ENCODE data around the gene VSIG8.
A peak's percentile ranks its signal among the peaks of the same experiment; 100 is the strongest.
"Not testable (repeated sequence)": the region's sequence is repeated elsewhere in the genome, so short reads cannot be mapped to it uniquely, and the experiment has no call there.

Gene VSIG8, protein sequence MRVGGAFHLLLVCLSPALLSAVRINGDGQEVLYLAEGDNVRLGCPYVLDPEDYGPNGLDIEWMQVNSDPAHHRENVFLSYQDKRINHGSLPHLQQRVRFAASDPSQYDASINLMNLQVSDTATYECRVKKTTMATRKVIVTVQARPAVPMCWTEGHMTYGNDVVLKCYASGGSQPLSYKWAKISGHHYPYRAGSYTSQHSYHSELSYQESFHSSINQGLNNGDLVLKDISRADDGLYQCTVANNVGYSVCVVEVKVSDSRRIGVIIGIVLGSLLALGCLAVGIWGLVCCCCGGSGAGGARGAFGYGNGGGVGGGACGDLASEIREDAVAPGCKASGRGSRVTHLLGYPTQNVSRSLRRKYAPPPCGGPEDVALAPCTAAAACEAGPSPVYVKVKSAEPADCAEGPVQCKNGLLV

DNA sequence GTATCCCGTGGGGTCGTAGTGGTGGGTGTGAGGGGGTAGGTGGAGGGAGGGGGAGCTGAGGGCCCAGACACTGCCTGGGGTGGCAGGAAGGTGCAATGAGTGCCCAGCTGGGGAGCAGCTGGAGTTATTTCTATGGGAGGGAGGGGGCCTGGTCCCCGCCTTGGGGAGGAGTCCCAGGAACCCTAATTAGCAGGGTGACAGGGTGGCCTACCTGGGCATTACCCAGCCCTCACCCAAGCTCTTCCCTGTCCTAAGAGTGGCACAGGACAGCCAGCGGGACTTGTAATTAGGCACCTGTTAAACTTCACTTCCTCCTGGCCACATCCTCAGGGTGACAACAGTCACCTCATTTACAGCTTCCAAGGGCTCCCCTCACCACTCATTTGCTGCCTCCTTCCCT, at the start of gene VSIG8:
Gene VSIG8 (minus strand): TSS at position 101 of the 400 bp plus-strand sequence. CDS start 136 bp downstream, outside the sequence.
- no peak for DNase-seq

DNA sequence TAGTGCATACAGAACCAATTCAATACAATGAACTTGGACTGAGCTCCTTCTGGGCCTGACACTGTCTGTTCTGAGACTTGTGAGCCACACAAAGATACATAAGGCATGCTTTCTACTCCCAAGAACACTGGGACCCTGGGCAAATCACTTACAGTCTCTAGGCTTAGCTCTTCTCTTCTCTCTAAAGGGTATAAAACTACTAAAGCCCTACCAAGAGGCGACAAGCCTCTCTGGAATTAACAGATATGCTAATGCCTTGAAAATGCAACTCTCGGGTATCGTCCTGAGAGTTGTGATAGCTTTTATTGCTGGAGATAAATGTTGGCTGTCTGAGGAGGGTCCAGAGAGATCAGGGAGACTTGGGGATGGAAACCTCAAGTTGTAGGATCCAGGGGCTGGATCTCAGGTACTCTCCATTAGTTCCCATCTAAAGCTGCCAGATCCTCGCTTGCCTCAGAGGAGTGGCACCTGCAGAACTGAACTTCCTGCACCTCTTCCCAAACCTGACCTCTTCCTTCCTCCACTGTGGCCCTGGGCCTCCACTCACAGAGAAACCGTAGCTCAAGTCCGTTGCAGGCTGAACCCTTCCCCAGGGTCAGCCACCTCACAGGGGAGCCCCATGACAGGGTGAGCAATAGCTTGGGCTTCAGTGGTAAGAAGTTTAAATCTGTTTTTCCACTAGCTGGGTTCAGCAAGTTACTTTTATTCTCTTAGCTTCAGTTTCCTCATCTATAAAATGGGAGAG, 49.0 kb upstream of the VSIG8 start:
- no peak for DNase-seq

DNA sequence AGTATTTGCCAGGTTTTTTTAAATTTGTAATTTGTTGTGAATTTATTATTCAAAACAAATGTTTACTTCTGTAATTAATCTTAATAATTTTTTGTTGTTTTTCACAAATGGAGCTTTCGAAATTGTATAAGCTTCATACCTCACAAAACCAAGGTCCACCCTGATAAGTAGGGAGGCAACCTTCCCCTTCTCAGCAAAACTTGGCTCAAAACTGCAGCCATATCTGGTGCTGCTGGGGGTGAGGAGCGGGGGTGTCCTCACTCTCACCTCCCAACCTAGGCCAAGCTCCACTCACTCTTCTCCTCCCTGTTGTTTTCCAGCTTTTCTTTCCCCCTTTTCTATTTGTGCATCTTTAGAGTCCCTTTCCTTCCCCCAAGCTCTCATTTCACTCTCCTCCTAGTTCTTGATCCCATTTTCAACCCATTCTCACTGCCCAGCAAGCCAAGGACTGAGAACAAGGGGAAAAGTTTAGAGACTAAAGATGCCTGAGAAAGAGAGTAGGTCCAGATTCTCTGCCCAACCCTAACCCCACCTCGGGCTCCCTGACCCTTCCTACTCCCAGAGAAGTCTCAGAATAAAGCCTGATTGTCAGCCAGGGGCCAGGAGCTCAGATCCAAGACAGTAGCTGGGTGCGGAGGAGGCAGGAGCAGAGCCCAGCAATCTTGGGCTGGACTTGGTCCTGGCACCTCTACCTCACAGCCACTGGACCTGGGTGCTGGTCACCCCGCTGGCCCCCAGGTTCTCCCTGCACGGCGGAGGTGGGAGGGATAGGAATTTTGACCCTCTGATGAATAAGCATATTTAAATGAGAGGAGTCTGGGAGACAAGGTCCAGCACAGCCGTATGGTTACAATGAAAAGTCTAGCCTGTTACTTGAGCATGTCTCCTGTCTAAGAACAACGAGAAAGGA, 45.8 kb upstream of the VSIG8 start:
- no peak for DNase-seq

DNA sequence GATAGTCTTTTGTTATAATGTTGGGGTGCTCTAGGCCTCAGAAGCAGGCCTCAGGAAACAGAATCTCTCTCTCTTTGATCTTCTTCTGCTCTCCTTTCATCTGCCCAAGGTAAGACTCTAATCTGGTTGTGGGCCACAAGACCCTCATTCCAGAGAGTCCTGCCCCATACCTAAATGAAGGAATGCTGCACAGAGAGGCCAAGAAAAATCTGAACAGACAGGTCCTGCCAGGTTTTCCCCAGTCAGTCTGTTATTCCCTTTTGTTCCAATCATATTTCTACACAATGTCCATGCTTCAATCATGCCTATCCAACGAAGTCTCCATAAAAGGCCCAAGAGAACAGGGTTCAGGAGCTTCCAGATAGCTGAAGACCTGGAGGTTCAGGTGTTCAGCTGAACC, 44.5 kb upstream of the VSIG8 start:
- DNase-seq: no peak

DNA sequence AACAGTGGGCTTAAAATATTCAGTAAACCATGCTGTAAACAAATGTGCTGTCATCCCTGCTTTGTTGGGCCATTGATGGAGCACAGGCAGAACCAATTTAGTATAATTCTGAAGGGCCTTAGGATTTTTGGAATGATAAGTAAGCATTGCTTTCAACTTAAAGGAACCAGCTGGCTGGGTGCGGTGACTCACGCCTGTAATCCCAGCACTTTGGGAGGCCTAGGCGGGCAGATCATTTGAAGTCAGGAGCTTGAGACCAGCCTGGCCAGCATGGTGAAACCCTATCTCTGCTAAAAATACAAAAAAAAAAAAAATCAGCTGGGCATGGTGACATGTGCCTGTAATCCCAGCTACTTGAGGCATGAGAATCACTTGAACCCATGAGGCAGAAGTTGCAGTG, 41.6 kb upstream of the VSIG8 start:
- not testable (repeated sequence) for DNase-seq

DNA sequence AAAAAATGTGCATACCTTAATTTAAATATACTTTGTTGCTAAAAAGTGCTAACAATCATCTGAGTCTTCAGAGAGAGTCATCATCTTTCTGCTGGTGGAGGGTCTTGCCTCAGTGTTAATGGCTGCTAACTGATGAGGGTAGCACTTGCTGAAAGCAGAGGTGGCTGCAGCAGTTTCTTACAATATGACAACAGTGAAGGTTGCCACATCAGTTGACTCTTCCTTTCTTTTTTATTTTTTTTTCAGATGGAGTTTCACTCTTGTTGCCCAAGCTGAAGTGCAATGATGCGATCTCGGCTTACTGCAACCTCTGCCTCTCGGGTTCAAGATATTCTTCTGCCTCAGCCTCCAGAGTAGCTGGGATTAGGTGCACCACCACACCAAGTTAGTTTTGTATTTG, 40.1 kb upstream of the VSIG8 start:
- DNase-seq: no peak

DNA sequence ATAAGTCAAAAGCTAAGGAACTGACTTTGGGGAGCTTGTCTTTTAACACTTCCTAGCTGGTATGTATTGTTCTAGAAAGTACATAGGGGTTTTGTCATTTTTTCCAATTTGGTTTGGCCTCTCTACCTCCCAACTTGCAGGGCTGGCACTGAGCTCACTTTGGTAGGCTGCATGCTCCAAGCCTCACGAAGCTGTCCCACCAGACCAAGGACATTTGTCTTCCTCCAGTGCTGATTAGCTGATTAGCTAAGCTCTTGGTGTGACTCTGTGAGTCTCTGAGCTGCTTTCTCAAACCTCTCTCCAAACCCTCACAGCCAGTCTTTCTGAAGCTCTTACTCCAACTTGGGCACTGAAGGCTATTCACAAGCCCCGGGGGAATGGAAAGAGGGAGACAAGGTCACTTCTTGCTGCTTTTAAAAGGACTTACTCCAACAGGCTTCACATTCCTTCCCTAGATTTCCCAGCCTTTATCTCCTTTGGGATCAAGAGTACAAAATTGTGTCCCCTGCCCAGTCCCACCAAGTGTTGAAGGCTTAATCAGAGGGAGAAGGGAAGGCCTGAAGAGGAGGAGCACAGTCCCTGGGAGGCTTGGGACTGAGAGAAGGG, 38.4 kb upstream of the VSIG8 start:
- no peak for DNase-seq

DNA sequence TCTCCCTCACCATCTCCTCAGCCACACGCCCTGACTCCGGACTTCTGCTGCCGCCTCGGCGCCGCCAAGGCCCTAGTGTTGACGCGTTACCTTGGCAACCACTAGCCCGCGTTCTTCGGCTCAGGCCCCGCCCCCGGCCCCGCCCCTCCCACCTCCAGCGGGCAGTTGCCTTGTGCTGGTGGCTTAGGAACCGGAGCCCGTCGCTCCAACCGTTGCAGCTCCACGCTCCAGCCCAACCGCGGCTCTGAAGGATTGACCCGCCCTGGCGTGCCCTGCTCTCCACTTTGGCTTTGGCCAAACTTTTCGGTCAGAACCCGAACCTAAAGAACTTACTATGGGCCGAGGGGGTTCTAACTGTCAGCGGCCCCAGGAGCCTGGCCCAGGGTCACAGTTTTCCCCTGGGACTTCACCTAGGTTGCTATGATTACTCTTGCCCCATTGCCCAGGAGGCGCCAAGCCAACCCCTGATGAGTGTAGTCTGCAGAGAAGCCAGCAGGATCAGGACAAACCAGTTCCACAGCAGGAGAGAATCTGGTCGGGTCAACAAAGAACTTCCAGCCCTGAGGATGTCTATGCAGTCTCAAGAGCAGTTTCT, 37.7 kb upstream of the VSIG8 start, which contains the start of gene CFAP45:
Gene CFAP45 (minus strand): TSS at position 80 of the 595 bp plus-strand sequence. CDS start 67 bp downstream, at position 13.
- peak; percentile 90 for DNase-seq

DNA sequence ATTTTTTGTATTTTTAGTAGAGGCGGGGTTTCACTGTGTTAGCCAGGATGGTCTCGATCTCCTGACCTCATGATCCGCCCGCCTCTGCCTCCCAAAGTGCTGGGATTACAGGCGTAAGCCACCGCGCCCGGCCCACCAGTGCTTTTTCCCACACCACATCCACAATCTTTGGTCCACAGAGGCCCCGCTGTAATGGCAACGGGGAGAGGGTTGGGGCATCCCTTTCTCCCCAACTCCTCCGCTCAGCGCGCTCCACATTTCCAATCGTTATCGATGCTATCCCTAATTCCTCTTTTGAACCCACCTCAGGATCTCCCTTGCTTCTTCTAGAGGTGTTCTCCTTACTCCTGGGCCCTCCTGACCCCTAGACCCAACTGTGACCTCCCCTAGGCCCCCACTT, 37.2 kb upstream of the VSIG8 start:
- DNase-seq: not testable (repeated sequence)

DNA sequence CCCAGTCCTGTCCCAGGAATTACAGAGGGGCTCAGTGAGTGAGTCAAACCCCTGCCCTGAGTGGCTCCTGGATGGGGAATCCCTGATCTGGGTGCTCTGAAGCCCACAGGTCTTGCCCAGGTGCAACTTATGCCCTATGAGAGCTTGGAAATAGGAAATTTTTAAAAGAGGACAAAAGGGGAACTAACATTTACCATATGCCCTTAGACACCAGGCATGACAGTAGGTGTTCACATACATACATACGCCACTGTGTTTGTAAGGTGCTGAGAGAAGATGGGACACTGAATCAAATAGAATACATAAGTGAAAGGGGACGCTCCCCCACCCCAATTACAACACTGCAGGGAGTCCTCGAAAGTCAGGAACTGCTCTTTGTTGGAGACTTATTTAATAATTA, 36.1 kb upstream of the VSIG8 start:
- no peak for DNase-seq

DNA sequence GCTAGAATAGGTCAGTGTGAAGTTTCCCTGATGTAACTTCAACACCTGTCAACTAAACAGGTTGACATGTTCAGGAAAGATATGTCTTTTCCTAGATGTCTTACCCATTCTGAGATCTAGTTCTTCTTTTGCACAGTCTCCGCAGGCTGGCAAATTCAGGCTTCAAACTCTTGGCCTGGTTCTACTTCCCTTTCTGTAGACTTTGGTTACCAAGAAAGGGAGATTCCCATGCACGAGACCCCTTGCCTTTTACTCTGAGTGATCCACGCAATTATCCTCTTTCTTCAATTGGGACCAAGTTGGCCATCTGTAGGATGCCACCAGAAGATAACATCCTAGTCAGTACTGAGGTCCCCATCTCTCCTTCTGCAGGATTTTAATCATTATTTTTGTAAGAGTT, 35.5 kb upstream of the VSIG8 start:
- DNase-seq: no peak

DNA sequence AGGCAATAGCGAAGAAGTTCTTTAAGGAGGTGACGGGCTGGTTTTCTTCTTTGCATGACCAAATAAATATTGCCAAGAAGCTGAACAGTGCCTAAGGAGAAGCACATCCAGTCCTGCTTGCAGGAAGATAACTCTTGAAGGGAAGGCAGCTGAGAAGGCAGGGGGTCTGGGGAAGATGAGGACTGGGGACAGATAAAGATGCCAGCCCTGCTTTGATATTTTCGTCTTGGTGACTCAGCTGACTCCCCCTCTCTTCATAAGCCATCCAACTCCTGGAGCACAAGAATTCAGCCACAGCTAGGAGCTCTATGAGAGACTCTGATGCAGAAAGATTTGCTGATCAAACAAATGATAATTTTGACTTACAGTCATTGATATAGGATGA, 34.1 kb upstream of the VSIG8 start:
- DNase-seq: no peak

DNA sequence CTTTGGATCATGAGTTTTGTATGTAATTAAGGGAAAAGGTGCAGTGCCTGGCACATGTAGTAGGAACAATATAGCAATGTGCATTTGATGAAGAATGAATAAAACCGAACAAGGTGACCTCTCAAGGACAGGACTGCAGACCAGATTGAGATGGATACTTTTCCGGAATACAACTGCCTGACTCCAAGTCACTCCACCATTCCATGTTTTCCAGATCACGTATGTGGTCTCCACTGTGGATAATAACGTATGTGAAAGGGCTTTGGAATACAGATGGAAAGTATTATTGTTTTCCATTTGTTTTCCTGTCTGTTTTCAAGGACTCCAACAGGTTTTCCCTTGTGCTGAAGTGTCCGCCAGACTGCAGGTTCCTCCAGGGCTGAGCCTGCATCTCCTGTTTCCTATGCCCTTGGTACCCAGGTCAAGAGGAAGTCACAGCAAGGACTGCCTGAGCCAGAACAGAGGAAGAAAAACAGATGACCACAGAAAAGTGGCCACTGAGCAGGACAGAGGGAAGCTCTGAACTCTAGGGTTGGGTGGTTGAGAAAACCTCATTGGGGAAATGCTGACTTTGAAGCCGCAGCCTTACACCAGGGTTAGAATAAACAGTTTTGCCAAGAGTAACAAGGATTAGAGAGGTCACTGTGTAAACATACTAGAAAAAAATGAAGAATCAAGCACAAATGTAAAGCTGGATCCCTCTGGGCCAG, 33.5 kb upstream of the VSIG8 start:
- no peak for DNase-seq

DNA sequence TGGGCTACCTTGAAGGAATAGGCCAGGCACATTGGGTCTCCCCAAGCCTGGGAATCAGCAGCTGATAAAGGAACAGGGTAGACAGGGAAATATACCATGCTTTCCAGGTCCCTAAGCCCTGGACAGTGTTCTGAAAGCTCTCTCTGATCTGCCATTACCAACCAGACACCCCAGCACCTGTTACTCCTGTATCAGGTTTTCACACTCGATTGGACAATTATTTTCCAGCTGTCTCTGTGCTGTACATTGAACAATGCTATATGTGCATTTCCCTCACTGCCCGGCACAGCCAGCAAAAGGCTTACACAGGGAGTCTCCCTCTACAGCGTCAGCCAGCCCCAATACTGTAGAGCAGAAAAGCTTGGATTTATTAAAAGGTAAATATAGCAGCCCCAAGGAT, 32.8 kb upstream of the VSIG8 start:
- no peak for DNase-seq

DNA sequence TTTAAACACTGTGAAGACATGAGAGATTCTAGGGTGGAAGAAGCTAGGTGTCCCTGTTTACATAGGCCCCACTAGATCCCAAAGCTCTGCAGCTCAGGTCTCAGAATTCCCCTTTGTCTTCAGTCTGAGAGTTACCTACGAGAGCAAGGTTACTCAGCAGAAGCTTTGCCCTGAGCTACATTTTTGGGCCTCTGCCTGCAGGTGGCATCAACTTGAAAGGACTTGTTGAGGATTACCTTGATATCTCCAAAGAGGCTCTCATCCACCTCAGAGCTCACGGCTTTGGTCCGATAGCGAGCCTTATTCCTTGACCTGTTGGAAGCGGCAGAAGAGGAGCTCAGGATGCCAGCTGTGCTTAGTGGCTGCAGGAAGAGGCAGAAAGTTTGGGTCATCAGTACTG, 30.5 kb upstream of the VSIG8 start:
- no peak for DNase-seq

DNA sequence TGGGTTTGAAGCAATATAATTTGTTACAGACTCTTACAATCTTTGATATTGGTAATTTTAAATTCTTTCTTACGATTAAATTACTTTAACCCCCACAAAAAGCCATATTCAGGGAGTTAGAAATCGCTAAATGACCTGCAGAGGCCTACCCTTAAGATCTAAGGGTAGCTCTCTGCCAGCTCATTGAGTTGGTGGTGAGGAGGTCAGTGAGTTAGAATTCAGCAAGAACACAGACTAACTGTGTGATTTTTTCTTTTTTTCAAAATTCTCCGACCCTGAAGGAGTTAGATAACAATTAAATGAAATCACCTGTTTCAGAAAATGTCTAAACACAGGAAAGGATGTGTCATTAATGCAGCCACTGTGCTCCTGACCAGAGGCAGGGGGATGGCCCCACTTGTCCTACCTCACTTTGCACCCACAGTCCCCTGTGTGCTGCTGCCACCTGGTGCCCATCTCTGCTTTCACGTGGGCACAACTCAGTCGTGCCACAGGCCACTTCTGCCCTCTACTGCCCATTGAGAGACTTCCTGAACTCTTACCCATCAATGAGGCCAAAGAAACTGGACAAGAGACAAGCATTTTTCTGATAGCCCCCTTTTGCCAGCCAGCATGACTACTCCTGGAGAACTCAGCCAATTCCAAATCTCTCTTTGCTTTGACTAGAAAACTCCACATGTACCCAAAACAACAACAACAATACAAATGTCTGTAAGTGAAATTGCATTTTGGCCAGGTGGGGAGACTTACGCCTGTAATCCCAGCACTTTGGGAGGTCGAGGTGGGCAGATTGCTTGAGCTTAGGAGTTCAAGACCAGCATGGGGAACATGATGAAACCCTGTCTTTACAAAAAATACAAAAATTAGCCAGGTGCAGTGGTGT, 29.1 kb upstream of the VSIG8 start:
- DNase-seq: peak; percentile 79

DNA sequence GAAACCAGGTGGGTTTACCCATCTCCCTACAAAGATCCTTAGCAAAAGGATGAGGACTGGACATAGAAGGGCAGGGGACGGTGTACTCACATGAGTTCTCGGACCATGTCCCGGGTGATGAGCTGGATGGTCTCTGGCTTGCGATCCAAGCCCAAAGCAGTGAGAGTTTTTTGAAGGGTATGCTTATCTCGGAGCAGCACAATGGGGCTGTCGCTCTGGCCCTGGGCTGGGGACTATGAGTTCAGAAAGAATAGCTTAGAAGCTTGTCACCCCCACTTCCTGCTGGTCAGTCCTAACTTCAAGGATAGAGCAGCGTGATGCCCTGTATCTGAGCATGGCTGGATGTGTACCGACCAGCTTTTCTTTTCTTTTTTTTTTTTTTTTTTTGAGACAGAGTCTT, 27.9 kb upstream of the VSIG8 start:
- no peak for DNase-seq

DNA sequence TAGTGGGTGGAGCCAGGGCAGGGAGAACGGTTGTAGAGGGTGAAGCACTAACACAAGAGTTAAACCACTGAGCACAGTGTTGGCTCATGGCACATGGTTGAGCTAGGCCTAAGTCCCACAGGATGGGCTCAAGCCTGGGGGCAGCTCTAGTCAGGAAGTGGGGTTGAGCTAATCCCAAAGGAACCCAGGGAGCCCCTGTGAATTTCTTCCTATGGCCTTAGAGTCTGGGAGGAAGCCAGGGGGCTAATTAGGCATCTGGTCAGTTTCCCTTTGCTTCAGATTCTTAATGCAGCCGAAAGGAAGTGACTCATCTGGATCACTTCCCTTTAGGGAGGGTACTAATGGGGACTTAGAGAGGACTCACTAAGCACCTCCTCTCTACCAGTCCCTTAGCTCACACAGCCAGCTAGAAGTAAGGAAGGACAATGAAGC, 27.4 kb upstream of the VSIG8 start:
- DNase-seq: no peak

DNA sequence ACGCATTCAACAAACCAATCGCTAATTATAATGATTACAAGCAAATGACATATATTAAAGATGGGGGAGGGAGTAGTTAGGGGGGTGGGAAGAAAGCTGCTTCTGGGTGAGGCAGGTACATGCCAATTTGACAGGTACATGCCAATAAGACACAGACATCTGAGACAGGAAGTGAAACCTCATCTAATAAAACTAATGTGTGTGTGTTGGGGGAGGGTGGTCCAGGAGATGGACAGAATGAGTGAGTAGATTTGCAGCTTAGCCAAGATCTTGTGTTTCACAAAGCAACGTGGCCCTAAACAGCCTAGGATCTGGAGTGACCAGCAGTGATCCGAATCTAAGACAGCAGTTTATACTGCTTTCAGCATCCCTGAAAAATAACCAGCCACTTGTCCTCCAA, 26.7 kb upstream of the VSIG8 start:
- no peak for DNase-seq

DNA sequence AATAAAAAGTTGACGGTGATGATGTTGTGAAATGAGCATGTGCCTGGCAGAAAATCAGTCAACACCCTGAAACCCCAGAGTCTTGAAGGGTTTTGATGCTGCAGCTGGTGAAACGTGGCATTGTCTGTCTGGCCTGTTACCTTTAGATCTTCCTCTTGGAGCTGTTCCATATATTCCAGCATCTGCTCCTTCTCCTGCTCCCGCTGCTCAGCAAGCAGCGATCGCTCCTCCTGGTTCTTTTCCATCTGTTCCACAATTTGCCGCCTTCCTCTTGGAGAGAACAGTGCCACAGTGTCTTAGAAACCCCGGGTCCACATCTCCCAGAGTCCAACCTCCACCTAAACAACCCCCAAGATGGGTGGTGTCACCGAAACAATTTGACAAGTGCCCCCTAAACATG, 21.8 kb upstream of the VSIG8 start:
- no peak for DNase-seq

DNA sequence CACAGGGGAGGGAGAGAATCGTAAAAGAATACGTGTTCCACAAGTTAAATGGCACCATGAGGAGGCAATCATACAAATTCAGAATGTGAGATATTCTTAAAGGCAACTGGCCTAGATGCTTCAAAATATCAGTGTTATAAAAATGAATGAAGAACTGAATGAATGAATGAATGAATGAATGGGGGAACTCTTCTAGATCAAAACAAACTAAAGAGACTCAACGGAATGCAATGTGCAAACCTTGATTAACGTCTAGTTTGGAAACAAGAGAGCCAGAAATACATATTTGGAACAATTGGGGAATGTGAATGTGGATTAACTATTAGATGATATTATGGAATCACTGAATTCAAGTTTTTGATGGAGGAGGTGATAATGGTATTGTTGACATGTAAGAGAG, 20.7 kb upstream of the VSIG8 start:
- DNase-seq: no peak

Data from NCI-H2029 (cell line).